ENCODE measurements around the gene PLEKHM3.
"Not testable (repeated sequence)": the region's sequence is repeated elsewhere in the genome, so short reads cannot be mapped to it uniquely, and the experiment has no call there.

PLEKHM3 gene

GRCh38 chr2:207950063-207950760 is 75.1 kb downstream of the PLEKHM3 start:
- in situ Hi-C loops (cut with HindIII; ENCODE audit: low pct_unique_long_range_greater_than_20kb, low sequenced_read_pairs): no loop called here
- no peak for TF ChIP-seq JUND (IDR thresholded peaks at IDR 0.05; ENCODE audit: low read depth)
- no peak for DNase-seq (ENCODE audit: low read depth in 1 of 2, low spot score in 1 of 2)

DNA sequence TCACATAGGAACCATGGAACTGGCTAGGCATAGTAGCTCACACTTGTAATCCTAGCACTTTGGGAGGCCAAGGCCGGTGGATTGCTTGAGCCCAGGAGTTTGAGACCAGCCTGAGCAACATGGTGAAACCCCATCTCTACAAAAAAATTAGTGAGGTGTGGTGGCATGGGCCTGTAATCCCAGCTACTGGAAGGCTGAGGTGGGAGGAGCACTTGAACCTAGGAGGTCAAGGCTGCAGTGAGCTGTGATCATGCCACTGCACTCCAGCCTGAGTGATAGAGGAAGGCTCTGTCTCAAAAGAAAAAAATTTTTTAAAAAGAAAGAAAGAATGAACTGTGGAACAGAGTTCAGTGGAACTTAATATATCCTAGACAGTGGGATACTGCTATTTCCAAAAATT is 76.1 kb downstream of the PLEKHM3 start:
- in situ Hi-C loops (cut with HindIII; ENCODE audit: low pct_unique_long_range_greater_than_20kb, low sequenced_read_pairs); DNase-seq (ENCODE audit: low read depth in 1 of 2, low spot score in 1 of 2): not testable (repeated sequence)

DNA sequence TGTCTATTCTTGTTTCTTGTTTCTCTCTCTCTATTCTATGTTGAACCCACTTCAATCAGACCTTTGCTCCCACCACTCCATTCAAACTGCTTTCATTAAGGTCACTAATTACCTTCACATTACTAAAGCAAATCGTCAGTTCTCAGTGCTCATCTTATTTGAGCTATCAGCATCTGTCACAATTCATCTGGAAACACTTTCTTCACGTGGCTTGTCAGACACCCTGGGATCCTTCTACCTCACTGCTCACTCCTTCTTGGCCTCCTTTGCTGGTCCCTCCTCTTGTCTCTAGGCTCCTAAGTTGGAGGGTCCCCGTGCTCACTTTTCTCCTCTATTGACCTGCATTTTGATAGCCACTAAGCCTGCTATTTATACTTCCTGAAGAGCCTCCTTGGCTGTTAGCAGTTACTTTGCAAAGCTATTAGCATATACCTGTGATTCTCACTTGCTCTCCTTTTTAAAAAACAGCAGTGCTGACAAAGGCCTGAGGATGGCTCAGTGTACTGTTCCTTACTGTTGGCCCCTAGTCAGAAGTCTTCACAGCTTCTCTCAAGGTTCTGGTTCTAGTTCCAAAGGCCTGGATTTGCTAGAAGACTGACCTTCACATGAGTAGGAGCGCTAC is 80.2 kb downstream of the PLEKHM3 start:
- in situ Hi-C loops (cut with HindIII; ENCODE audit: low pct_unique_long_range_greater_than_20kb, low sequenced_read_pairs): no loop called here
- no peak for TF ChIP-seq JUND (IDR thresholded peaks at IDR 0.05; ENCODE audit: low read depth)
- no peak for DNase-seq (ENCODE audit: low read depth in 1 of 2, low spot score in 1 of 2)

GRCh38 chr2:207944334-207944733 is 81.0 kb downstream of the PLEKHM3 start:
- in situ Hi-C loops (cut with HindIII; ENCODE audit: low pct_unique_long_range_greater_than_20kb, low sequenced_read_pairs): no loop called here
- no peak for TF ChIP-seq JUND (IDR thresholded peaks at IDR 0.05; ENCODE audit: low read depth)
- DNase-seq (ENCODE audit: low read depth in 1 of 2, low spot score in 1 of 2): no peak

- in situ Hi-C loops (cut with HindIII; ENCODE audit: low pct_unique_long_range_greater_than_20kb, low sequenced_read_pairs): no loop called here
- no peak for TF ChIP-seq JUND (IDR thresholded peaks at IDR 0.05; ENCODE audit: low read depth)
- no peak for DNase-seq (ENCODE audit: low read depth in 1 of 2, low spot score in 1 of 2)
Measured at GRCh38 chr2:207939342-207940108, 85.8 kb downstream of the PLEKHM3 start.

DNA sequence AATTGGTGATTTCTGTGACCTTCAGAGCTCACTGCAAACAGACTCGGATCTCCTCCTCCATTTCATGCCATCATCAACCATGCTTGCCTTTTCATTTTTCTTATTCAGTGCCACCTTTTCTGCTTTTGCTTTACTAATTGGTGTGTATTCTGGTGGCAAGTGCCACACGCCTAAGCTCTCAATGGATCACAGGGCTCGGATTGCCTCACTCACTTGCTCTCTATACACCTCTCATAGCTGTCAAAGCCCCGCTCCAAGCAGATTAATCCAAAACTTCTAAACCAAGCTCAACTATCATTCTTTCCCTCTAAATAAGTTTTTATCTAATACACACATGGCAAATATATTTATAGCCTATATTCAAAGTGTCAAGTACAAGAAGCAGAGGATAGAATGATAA is 86.4 kb downstream of the PLEKHM3 start:
- in situ Hi-C loops (cut with HindIII; ENCODE audit: low pct_unique_long_range_greater_than_20kb, low sequenced_read_pairs): no loop called here
- no peak for DNase-seq (ENCODE audit: low read depth in 1 of 2, low spot score in 1 of 2)
- TF ChIP-seq JUND (IDR thresholded peaks at IDR 0.05; ENCODE audit: low read depth): no peak

- DNase-seq (ENCODE audit: low read depth in 1 of 2, low spot score in 1 of 2): no peak
- TF ChIP-seq JUND (IDR thresholded peaks at IDR 0.05; ENCODE audit: low read depth): no peak
- in situ Hi-C loops (cut with HindIII; ENCODE audit: low pct_unique_long_range_greater_than_20kb, low sequenced_read_pairs): no loop called here
Measured at GRCh38 chr2:207938415-207938814, 86.9 kb downstream of the PLEKHM3 start.

DNA sequence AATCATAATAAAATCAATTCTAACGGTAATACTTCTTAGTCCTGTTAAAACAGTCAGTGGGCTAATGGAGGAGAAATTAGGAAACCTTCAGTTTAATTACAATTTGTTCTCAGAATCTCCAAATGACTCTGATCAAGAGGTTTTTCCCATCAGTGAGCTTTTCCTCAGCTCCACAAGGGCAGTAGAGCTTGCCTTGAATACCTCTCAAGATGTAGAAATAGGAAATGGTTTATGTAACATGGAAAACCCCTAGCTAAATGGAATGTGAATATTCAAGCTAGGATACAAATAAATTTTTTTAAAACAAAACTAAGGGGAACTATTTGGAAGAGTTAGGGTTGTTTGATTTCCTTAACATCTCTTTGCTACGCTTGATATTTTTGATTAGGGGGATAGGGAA is 87.5 kb downstream of the PLEKHM3 start:
- in situ Hi-C loops (cut with HindIII; ENCODE audit: low pct_unique_long_range_greater_than_20kb, low sequenced_read_pairs): no loop called here
- TF ChIP-seq JUND (IDR thresholded peaks at IDR 0.05; ENCODE audit: low read depth): no peak
- DNase-seq (ENCODE audit: low read depth in 1 of 2, low spot score in 1 of 2): no peak

GRCh38 chr2:207937253-207937652 is 88.1 kb downstream of the PLEKHM3 start:
- no peak for DNase-seq (ENCODE audit: low read depth in 1 of 2, low spot score in 1 of 2)
- no peak for TF ChIP-seq JUND (IDR thresholded peaks at IDR 0.05; ENCODE audit: low read depth)
- in situ Hi-C loops (cut with HindIII; ENCODE audit: low pct_unique_long_range_greater_than_20kb, low sequenced_read_pairs): no loop called here

GRCh38 chr2:207936380-207936779 is 88.9 kb downstream of the PLEKHM3 start:
- no peak for DNase-seq (ENCODE audit: low read depth in 1 of 2, low spot score in 1 of 2)
- in situ Hi-C loops (cut with HindIII; ENCODE audit: low pct_unique_long_range_greater_than_20kb, low sequenced_read_pairs): no loop called here

GRCh38 chr2:207935991-207936370 is 89.3 kb downstream of the PLEKHM3 start:
- in situ Hi-C loops (cut with HindIII; ENCODE audit: low pct_unique_long_range_greater_than_20kb, low sequenced_read_pairs): no loop called here
- no peak for TF ChIP-seq JUND (IDR thresholded peaks at IDR 0.05; ENCODE audit: low read depth)
- no peak for DNase-seq (ENCODE audit: low read depth in 1 of 2, low spot score in 1 of 2)

More at GRCh38 chr2:207936380-207936779, 88.9 kb downstream of the PLEKHM3 start:
- TF ChIP-seq JUND (IDR thresholded peaks at IDR 0.05; ENCODE audit: low read depth): no peak

DNA sequence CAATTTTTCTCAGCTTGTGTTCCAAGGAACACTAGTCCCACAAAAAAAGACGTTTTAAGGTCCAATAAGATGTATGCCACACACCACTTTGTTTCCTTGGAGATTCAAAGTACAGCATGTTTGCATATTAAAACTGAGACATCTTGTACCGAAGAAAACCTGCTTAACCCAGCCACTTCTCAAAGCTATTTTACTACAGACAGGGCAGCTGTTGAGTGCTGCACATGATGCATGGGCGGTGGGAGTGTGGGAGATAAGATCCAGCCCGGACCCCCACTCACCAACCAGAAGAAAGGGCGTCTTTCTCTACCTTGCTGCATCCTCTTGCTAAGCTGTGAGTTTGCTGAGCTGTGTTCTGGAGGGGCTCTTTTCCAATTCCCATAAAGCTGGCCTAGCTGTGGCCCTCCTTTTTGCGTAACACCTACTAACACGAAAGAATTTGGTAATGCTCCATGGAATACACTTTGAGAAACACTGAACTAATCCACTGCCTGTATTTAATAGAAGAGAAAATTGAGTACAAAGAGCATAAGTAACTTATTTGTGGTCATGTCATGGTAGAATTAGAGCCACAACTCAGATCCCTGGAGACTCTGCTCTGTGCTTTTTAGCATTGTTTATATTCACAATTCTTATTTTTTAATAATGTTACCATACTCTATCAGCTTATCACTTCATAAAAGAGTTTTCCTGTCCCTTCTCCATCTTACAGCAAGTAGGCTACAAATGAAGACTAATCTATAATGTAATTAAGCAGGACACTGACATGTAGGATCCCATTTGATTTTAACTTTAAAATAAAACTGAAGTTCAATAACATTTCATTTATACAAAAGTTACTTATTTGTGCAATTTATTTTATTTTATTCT is 90.0 kb downstream of the PLEKHM3 start:
- no peak for TF ChIP-seq JUND (IDR thresholded peaks at IDR 0.05; ENCODE audit: low read depth)
- in situ Hi-C loops (cut with HindIII; ENCODE audit: low pct_unique_long_range_greater_than_20kb, low sequenced_read_pairs): no loop called here
- no peak for DNase-seq (ENCODE audit: low read depth in 1 of 2, low spot score in 1 of 2)
